ENCODE measurements around the gene ATAT1.
"Not testable (repeated sequence)": the region's sequence is repeated elsewhere in the genome, so short reads cannot be mapped to it uniquely, and the experiment has no call there.

ATAT1 gene

GRCh38 chr6:30644769-30645168 is 18.1 kb downstream of the ATAT1 start:
- DNase-seq (ENCODE audit: low read depth in 1 of 2, low spot score in 1 of 2) = no peak
- in situ Hi-C loops (cut with HindIII; ENCODE audit: low pct_unique_long_range_greater_than_20kb, low sequenced_read_pairs) = no loop called here
- no peak for TF ChIP-seq JUND (IDR thresholded peaks at IDR 0.05; ENCODE audit: low read depth)

DNA sequence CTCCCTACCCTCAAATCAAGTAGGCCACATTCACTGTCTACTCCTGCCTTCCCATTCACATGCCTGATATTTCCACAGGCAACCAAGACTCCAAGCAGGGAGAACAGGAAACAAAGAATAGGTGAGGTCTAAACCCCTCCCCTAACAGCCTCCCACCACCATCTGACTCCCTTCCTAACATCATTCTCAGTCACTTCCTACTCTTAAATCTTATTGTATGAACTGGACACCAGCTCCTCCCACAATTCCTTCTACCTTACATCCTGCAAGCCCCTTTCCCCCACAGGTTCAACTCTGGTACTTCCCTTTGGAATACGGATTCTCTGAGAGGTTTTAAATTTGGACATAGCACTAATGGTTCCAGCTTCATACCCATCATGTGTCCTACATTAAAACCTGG is 19.3 kb downstream of the ATAT1 start:
- TF ChIP-seq JUND (IDR thresholded peaks at IDR 0.05; ENCODE audit: low read depth) = no peak
- in situ Hi-C loops (cut with HindIII; ENCODE audit: low pct_unique_long_range_greater_than_20kb, low sequenced_read_pairs) = no loop called here
- DNase-seq (ENCODE audit: low read depth in 1 of 2, low spot score in 1 of 2) = no peak

GRCh38 chr6:30646450-30647241 is 20.0 kb downstream of the ATAT1 start, which contains the start of gene C6orf136:
C6orf136 (plus strand) TSS chr6:30647133; CDS start chr6:30647232, 99 bp downstream.
- DNase-seq (ENCODE audit: low read depth in 1 of 2, low spot score in 1 of 2) = peak; percentile 88 to 95
- in situ Hi-C loops (cut with HindIII; ENCODE audit: low pct_unique_long_range_greater_than_20kb, low sequenced_read_pairs) = no loop called here
- no peak for TF ChIP-seq JUND (IDR thresholded peaks at IDR 0.05; ENCODE audit: low read depth)

DNA sequence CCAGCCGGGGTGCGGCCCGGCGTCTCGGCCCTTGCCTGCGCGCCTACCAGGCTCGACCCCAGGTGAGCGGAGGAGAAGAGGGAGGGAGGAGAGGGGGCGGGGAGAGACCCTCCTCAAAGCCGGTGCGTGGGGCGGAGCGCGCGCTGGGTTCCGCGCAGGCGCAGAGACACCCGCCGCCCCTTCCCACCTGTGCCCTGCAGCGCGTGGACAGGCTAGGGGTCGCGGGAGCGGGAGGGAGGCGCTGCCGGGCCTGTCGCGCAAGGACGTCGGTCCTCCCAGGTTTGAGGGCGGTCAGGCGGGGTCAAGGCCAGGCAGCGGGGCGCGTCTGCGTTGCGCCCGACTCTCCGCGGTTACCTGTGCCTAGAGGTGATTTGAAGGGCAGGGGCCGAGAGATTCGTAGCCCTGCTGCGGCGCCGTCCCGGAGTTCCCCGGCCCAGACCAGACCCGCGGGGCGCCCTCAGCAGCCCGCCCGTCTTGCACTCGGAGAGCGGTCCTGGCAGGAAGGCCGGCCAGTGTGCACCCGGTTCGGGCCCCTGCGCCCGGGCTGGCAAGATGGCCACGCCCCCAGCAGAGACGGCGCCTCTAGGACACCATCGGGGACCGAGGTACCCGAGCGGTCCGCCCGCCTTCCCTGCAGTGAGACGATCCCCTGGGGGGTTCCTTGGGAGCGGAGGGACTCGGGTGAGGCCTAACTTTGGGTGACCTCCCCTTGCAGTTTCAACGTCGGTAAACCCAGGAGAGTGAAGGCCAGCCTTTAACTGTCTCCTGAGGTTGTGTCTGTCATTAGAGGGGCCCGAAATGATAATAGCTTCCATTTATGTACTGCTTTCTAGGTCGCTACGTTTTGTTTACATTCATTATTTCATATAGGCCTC is 20.8 kb downstream of the ATAT1 start:
- DNase-seq (ENCODE audit: low read depth in 1 of 2, low spot score in 1 of 2) = peak; percentile 74 to 80
- TF ChIP-seq JUND (IDR thresholded peaks at IDR 0.05; ENCODE audit: low read depth) = no peak
- in situ Hi-C loops (cut with HindIII; ENCODE audit: low pct_unique_long_range_greater_than_20kb, low sequenced_read_pairs) = no loop called here

GRCh38 chr6:30651143-30651542 is 24.5 kb downstream of the ATAT1 start:
- DNase-seq (ENCODE audit: low read depth in 1 of 2, low spot score in 1 of 2) = no peak
- in situ Hi-C loops (cut with HindIII; ENCODE audit: low pct_unique_long_range_greater_than_20kb, low sequenced_read_pairs) = no loop called here
- no peak for TF ChIP-seq JUND (IDR thresholded peaks at IDR 0.05; ENCODE audit: low read depth)

GRCh38 chr6:30654798-30655742 is 28.4 kb downstream of the ATAT1 start:
- in situ Hi-C loops (cut with HindIII; ENCODE audit: low pct_unique_long_range_greater_than_20kb, low sequenced_read_pairs) = no loop called here
- no peak for DNase-seq (ENCODE audit: low read depth in 1 of 2, low spot score in 1 of 2)

GRCh38 chr6:30655743-30656094 is 29.0 kb downstream of the ATAT1 start:
- in situ Hi-C loops (cut with HindIII; ENCODE audit: low pct_unique_long_range_greater_than_20kb, low sequenced_read_pairs) = no loop called here
- no peak for TF ChIP-seq JUND (IDR thresholded peaks at IDR 0.05; ENCODE audit: low read depth)
- no peak for DNase-seq (ENCODE audit: low read depth in 1 of 2, low spot score in 1 of 2)

More at GRCh38 chr6:30654798-30655742, 28.4 kb downstream of the ATAT1 start:
- TF ChIP-seq JUND (IDR thresholded peaks at IDR 0.05; ENCODE audit: low read depth) = no peak

GRCh38 chr6:30656513-30656912 is 29.8 kb downstream of the ATAT1 start:
- TF ChIP-seq JUND (IDR thresholded peaks at IDR 0.05; ENCODE audit: low read depth) = no peak
- in situ Hi-C loops (cut with HindIII; ENCODE audit: low pct_unique_long_range_greater_than_20kb, low sequenced_read_pairs) = no loop called here
- DNase-seq (ENCODE audit: low read depth in 1 of 2, low spot score in 1 of 2) = no peak

DNA sequence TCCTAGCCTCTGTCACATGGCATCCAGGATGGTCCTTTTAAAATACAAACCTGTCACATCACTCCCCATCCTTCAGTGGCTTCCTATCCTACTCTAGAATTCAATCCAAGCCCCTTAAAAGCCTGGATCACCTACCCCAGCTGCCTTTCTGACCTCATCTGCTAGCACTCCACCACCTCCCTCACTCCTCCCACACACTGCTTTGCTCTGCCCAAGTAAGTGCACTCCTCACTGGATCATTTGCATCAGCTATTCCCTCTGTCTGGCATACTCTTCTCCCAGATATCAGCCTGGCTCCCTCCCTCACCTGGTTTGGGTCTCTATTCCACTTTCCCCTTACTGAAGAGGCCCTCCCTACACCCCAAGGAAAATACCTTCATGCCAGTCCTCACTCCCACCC is 30.8 kb downstream of the ATAT1 start:
- in situ Hi-C loops (cut with HindIII; ENCODE audit: low pct_unique_long_range_greater_than_20kb, low sequenced_read_pairs) = no loop called here
- DNase-seq (ENCODE audit: low read depth in 1 of 2, low spot score in 1 of 2) = no peak

GRCh38 chr6:30657922-30658321 is 31.2 kb downstream of the ATAT1 start:
- DNase-seq (ENCODE audit: low read depth in 1 of 2, low spot score in 1 of 2); in situ Hi-C loops (cut with HindIII; ENCODE audit: low pct_unique_long_range_greater_than_20kb, low sequenced_read_pairs): not testable (repeated sequence)

More for the DNA sequence above, 30.8 kb downstream of the ATAT1 start:
- no peak for TF ChIP-seq JUND (IDR thresholded peaks at IDR 0.05; ENCODE audit: low read depth)

GRCh38 chr6:30664994-30665767 is 38.5 kb downstream of the ATAT1 start:
- DNase-seq (ENCODE audit: low read depth in 1 of 2, low spot score in 1 of 2) = no peak
- TF ChIP-seq JUND (IDR thresholded peaks at IDR 0.05; ENCODE audit: low read depth) = no peak
- in situ Hi-C loops (cut with HindIII; ENCODE audit: low pct_unique_long_range_greater_than_20kb, low sequenced_read_pairs) = no loop called here

GRCh38 chr6:30666300-30666699 is 39.6 kb downstream of the ATAT1 start:
- DNase-seq (ENCODE audit: low read depth in 1 of 2, low spot score in 1 of 2); in situ Hi-C loops (cut with HindIII; ENCODE audit: low pct_unique_long_range_greater_than_20kb, low sequenced_read_pairs): not testable (repeated sequence)
